HCT116 (cell line): Measurements from ENCODE around the gene ZBTB16. TPM values are rescaled to one million over a fixed set of nuclear protein-coding genes. Genes with fewer than 3 reads are reported as not detected.

ENCODE experiments used
- ATAC-seq: fragments of 200-7000 bp; cut with Tn5 transposase; 2 replicates; pipeline ENCODE4 v1.9.1; 2020; ENCODE audit warnings: mild to moderate bottlenecking, moderate library complexity
- BruUV-seq: library from RNA; stranded (reverse); fragments of 400-500 nt; replicated peaks from 2 replicates; lab custom pipeline; 2021; lab: Mats Ljungman, UMichigan
- CTCF ChIA-PET: fragments of 300-600 bp; sonication (Branson Sonifier 250); formaldehyde crosslinking; loops from one replicate; lab custom pipeline; 2021; ENCODE audit warnings: antibody characterized with exemption; lab: Charles Lee
- POLR2A ChIA-PET: fragments of 300-600, 350-600 bp; sonication (Branson Sonifier 250); formaldehyde crosslinking; loops from one replicate; lab custom pipeline; 2021; ENCODE audit warnings: antibody characterized with exemption; lab: Charles Lee
- RAD21 ChIA-PET, 2 experiments: fragments of 300-600 bp; sonication (Branson Sonifier 250); formaldehyde crosslinking; loops; one replicate each; lab custom pipeline; 2023; ENCODE audit warnings: low total read pairs in 2 of 2; ENCODE audit not compliant: uncharacterized antibody in 2 of 2, unreplicated experiment in 2 of 2, low non-redundant PET in 1 of 2; lab: Charles Lee
- DNase-seq: peaks from one replicate; pipeline ENCODE4 v3.0.0-alpha.2; 2010; ENCODE audit warnings: low read depth, low spot score
- H2AFZ ChIP-seq: fragments of 200-600 bp; shearing (Covaris generic), sonication (generic); 2 replicates; pipeline ENCODE4 v1.6.1; 2017; ENCODE audit warnings: low read depth, mixed run types, mixed read lengths, antibody characterized with exemption, low read length; ENCODE audit not compliant: poor library complexity, severe bottlenecking
- H3K27ac ChIP-seq: 2 replicates; pipeline ENCODE4 v1.5.1; 2012; ENCODE audit warnings: low read depth, low read length
- H3K27me3 ChIP-seq: fragments of 200-600 bp; sonication (generic); 2 replicates; pipeline ENCODE4 v1.6.1; 2016; ENCODE audit warnings: mixed run types, low read length, mixed read lengths; ENCODE audit not compliant: insufficient read depth
- H3K36me3 ChIP-seq, 2 experiments: fragments of 200-500 bp in 1 of 2; fragments of 200-600 bp in 1 of 2; sonication (Bioruptor generic) in 1 of 2; sonication (generic) in 1 of 2; 2 replicates each; pipeline versions ENCODE4 v1.5.1 to v1.6.1; 2014 to 2016; ENCODE audit warnings: low read length in 2 of 2, inconsistent platforms in 1 of 2, mixed read lengths in 1 of 2, mixed run types in 1 of 2; ENCODE audit not compliant: insufficient read depth in 2 of 2, control insufficient read depth in 1 of 2
- H3K4me1 ChIP-seq, 2 experiments: fragments of 200-600 bp in 1 of 2; sonication (generic) in 1 of 2; 2 replicates each; pipeline versions ENCODE4 v1.5.1 to v1.6.1; 2012 to 2017; ENCODE audit warnings: low read length in 2 of 2, inconsistent platforms in 1 of 2, mild to moderate bottlenecking in 1 of 2, mixed read lengths in 1 of 2, mixed run types in 1 of 2, moderate library complexity in 1 of 2; ENCODE audit not compliant: insufficient read depth in 2 of 2, control insufficient read depth in 1 of 2
- H3K4me2 ChIP-seq: fragments of 200-600 bp; sonication (generic); 2 replicates; pipeline ENCODE4 v1.6.1; 2017; ENCODE audit warnings: mixed run types, low read length, mixed read lengths
- H3K4me3 ChIP-seq, 2 experiments: fragments of 200-600 bp in 1 of 2; sonication (generic) in 1 of 2; replicated peaks in 1 of 2; 2 replicates each; pipeline ENCODE4 v1.5.1; 2011 to 2016; ENCODE audit warnings: low read length in 2 of 2, control low read depth in 1 of 2, low read depth in 1 of 2, mild to moderate bottlenecking in 1 of 2, mixed read lengths in 1 of 2, mixed run types in 1 of 2
- H3K79me2 ChIP-seq: fragments of 200-600 bp; sonication (generic); 2 replicates; pipeline ENCODE4 v1.6.1; 2017; ENCODE audit warnings: mild to moderate bottlenecking, mixed run types, low read length, moderate library complexity, mixed read lengths; ENCODE audit not compliant: insufficient read depth
- H3K9ac ChIP-seq: fragments of 200-600 bp; sonication (generic); 2 replicates; pipeline ENCODE4 v1.6.1; 2016; ENCODE audit warnings: low read length, mixed read lengths
- H3K9me2 ChIP-seq: fragments of 200-600 bp; sonication (generic), shearing (Covaris generic); 2 replicates; pipeline ENCODE4 v1.6.1; 2017; ENCODE audit warnings: mixed run types, mild to moderate bottlenecking, moderate library complexity; ENCODE audit not compliant: insufficient read depth
- H3K9me3 ChIP-seq, 2 experiments: fragments of 200-500 bp in 1 of 2; fragments of 200-600 bp in 1 of 2; sonication (Bioruptor generic) in 1 of 2; sonication (generic) in 1 of 2; 2 replicates each; pipeline ENCODE4 v1.6.1; 2014 to 2017; ENCODE audit warnings: low read length in 2 of 2, mixed read lengths in 2 of 2, inconsistent platforms in 1 of 2, low read depth in 1 of 2, mild to moderate bottlenecking in 1 of 2, mixed run types in 1 of 2, moderate library complexity in 1 of 2; ENCODE audit not compliant: control insufficient read depth in 1 of 2, insufficient read depth in 1 of 2
- H4K20me1 ChIP-seq: fragments of 200-600 bp; sonication (generic), shearing (Covaris generic); 2 replicates; pipeline ENCODE4 v1.6.1; 2017; ENCODE audit warnings: mixed run types, mild to moderate bottlenecking, moderate library complexity; ENCODE audit not compliant: insufficient read depth
- POLR2AphosphoS5 ChIP-seq: IDR thresholded peaks from 2 replicates; pipeline ENCODE4 v1.6.1; 2011; ENCODE audit warnings: mild to moderate bottlenecking, low read depth, low read length, moderate library complexity
- REST ChIP-seq: IDR thresholded peaks from 2 replicates; pipeline ENCODE4 v1.6.1; 2012; ENCODE audit warnings: low read depth
- ZFX ChIP-seq: fragments of 450-650 bp; IDR thresholded peaks from 2 replicates; pipeline ENCODE4 v1.6.1; 2017
- intact Hi-C: fragments of 100-400 bp; cut with micrococcal nuclease; formaldehyde crosslinking; loops from 2 replicates; pipeline ENCODE4 v1.10.0; 2022
- total RNA-seq: library from RNA; stranded (reverse); gene quantifications from one replicate; pipeline ENCODE4 v1.2.1, GENCODE V29; 2021; ENCODE audit not compliant: unreplicated experiment

ZBTB16 gene
- total RNA-seq, 1 experiment from 2014 or later, result 0.30 TPM

DNA sequence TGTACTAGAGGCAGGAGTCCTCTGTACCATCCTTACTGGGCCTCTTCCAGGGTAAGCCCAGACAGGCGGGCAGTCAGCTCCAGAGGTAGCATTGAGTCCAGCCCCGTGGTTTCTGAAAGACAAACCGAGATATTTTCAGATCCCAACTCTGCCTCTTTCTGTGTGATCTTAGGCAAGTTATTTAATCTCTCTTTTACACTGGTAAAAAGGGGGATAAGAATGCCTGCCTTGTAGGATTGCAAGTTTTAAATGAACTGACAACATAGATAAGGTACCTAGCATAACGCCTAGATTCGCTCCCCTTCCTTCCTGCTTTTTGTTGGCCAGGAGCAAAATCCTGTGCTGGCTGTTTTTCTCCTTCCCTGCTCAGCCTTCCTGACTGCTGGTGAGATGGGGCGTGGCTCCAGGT, 180.2 kb downstream of the ZBTB16 start:
- H3K4me3 ChIP-seq, result no peak overlapping the region
- no peaks in the 10 kb centered on the region for H3K9me2 ChIP-seq
- no TSS peak for BruUV-seq
- no peak for DNase-seq
- no peak for ATAC-seq
- ChIA-PET CTCF (no interaction called here), POLR2A (no interaction called here), RAD21 (no interaction called here)
- no peaks in the 10 kb centered on the region for H4K20me1 ChIP-seq
- H2AFZ ChIP-seq, result no peak overlapping the region
- no peaks in the 10 kb centered on the region for H3K4me1 ChIP-seq
- no peaks in the 10 kb centered on the region for H3K79me2 ChIP-seq
- intact Hi-C loops, result no loop called here
- no peak for TF ChIP-seq REST
- TF ChIP-seq ZFX, result no peak
- no peaks in the 10 kb centered on the region for H3K36me3 ChIP-seq
- H3K27ac ChIP-seq, result no peak overlapping the region
- H3K4me2 ChIP-seq, result no peak overlapping the region
- no peaks in the 10 kb centered on the region for H3K9me3 ChIP-seq
- H3K9ac ChIP-seq, result no peak overlapping the region
- H3K27me3 ChIP-seq, result peaks cover 66% of the 10 kb centered on the region; the same call in 1 of the 2 replicates

- no peak overlapping the region for H3K4me2 ChIP-seq
- H3K27ac ChIP-seq, result no peak overlapping the region
- no peak for TF ChIP-seq POLR2AphosphoS5
- TF ChIP-seq, all 23 proteins: peak for 0
- H3K79me2 ChIP-seq, result no peaks in the 10 kb centered on the region
- ATAC-seq (no peak), DNase-seq (no peak)
- intact Hi-C loops, result no loop called here
- CTCF ChIA-PET, result no interaction called here
- BruUV-seq, result no TSS peak
- H3K27me3 ChIP-seq, result peaks cover 49% of the 10 kb centered on the region; the same call in 1 of the 2 replicates
- H3K9me3 ChIP-seq, result no peaks in the 10 kb centered on the region
- no peaks in the 10 kb centered on the region for H3K4me1 ChIP-seq
- H3K36me3 ChIP-seq, result no peaks in the 10 kb centered on the region
- H4K20me1 ChIP-seq, result no peaks in the 10 kb centered on the region
- POLR2A ChIA-PET, result no interaction called here
- H2AFZ ChIP-seq, result no peak overlapping the region
- no peaks in the 10 kb centered on the region for H3K9me2 ChIP-seq
- H3K9ac ChIP-seq, result no peak overlapping the region
- no peak overlapping the region for H3K4me3 ChIP-seq
- RAD21 ChIA-PET, result no interaction called here
These were observed 182.5 kb downstream of the ZBTB16 start for GRCh38 chr11:114242032-114242431.
